Ascending aorta (tissue), 2 donors: ENCODE measurements around the gene C1orf50. TPM values are rescaled to one million over a fixed set of nuclear protein-coding genes. Genes with fewer than 3 reads are reported as not detected.
A peak's percentile ranks its signal among the peaks of the same experiment; 100 is the strongest.
"Not testable (repeated sequence)": the region's sequence is repeated elsewhere in the genome, so short reads cannot be mapped to it uniquely, and the experiment has no call there.

Experiments
- DNase-seq, 2 donors: peaks; one replicate each; pipeline ENCODE4 v3.0.0-alpha.2; 2019; ENCODE audit warnings: low spot score in 2 of 2
- H3K27ac ChIP-seq, 2 donors: fragments of 200-600 bp; sonication (generic); one replicate each; pipeline ENCODE4 v1.5.1; 2016 to 2017; ENCODE audit warnings: mild to moderate bottlenecking in 1 of 2
- H3K27me3 ChIP-seq: fragments of 200-600 bp; sonication (generic); one replicate; pipeline ENCODE4 v1.5.1; 2017
- H3K36me3 ChIP-seq, 2 donors: fragments of 200-600 bp; sonication (generic); one replicate each; pipeline ENCODE4 v1.5.1; 2016
- H3K4me1 ChIP-seq, 2 donors: fragments of 200-600 bp; sonication (generic); one replicate each; pipeline ENCODE4 v1.5.1; 2016 to 2017; ENCODE audit warnings: mild to moderate bottlenecking in 1 of 2
- H3K4me3 ChIP-seq, 2 donors: fragments of 200-600 bp; sonication (generic); one replicate each; pipeline ENCODE4 v1.5.1; 2016 to 2017; ENCODE audit warnings: mild to moderate bottlenecking in 1 of 2
- H3K9me3 ChIP-seq, 2 donors: fragments of 200-600 bp; sonication (generic); one replicate each; pipeline ENCODE4 v1.5.1; 2016
- intact Hi-C: fragments of 100-400 bp; cut with DNase I; formaldehyde crosslinking; loops from one replicate; pipeline ENCODE4 v1.15.1; 2023
- total RNA-seq: library from RNA; depleted of rRNA; stranded (reverse); fragments of >200 nt; gene quantifications from one replicate; pipeline ENCODE4 v1.1.0, GENCODE V29; 2016
- TF ChIP-seq, protein P1 (sequence below), 3 experiments: fragments of 200-600 bp in 2 of 3; fragments of 450-650 bp in 1 of 3; sonication (generic) in 2 of 3; IDR thresholded peaks; one replicate each; pipeline ENCODE4 v1.5.1; 2016 to 2019; ENCODE audit warnings: antibody characterized with exemption in 3 of 3, mild to moderate bottlenecking in 1 of 3, moderate library complexity in 1 of 3

C1orf50 gene
- total RNA-seq, result 0.64 TPM

DNA sequence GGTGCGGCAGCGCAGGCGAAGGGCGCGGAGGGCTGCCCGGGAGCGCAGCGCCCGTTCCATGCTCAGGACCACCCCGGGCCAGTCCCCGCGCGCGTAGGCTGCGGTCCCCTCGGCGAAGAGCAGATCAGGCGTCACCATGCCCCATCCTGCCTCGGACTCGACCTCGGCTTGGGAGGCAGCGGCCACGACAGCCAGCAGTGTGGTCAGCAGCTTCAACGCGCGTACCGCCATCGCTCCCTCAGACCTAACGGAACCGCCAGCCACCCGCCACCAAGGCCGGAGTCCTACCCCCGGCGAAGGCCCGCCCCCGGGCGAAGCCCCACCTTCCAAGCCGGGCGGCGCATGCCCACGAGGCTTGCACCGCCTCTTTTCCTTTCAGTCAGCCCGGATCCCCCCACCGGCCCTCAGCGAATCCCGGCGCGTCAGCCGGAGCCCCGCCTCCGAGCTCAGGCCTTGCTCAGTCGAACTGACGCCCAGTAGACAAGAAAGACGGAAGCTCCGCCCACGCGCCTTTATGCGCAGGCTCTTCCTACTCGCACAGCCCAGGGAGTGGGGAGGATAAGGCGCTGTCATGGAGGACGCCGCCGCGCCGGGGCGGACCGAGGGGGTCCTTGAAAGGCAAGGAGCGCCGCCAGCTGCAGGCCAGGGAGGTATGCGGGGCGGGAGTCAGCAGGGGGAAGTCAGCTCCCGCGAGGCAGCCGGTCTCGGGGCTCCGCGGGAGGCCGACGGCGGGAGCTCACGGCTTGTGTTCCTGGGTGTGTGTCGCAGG, at the start of gene C1orf50, which contains the start of gene P3H1:
TSS of gene C1orf50 (plus strand) at position 509 of the 769 bp plus-strand sequence. CDS start at position 572, 63 bp downstream.
TSS of gene P3H1 (minus strand) at position 288 of the 769 bp plus-strand sequence. CDS start at position 231, 57 bp downstream.
- DNase-seq, result peak; percentile 99 to 100
- Histone ChIP-seq H3K27ac (peak within 1 kb of the TSS; percentile 84 to 91), H3K9me3 (no peaks in the 10 kb centered on the region), H3K4me3 (peak within 1 kb of the TSS; percentile 86 to 88), H3K4me1 (peaks cover 0 to 19% of the 10 kb centered on the region in 2 donors), H3K36me3 (peaks cover 0 to 3% of the 10 kb centered on the region in 2 donors), H3K27me3 (no peaks in the 10 kb centered on the region)
- TF ChIP-seq, protein P1, sequence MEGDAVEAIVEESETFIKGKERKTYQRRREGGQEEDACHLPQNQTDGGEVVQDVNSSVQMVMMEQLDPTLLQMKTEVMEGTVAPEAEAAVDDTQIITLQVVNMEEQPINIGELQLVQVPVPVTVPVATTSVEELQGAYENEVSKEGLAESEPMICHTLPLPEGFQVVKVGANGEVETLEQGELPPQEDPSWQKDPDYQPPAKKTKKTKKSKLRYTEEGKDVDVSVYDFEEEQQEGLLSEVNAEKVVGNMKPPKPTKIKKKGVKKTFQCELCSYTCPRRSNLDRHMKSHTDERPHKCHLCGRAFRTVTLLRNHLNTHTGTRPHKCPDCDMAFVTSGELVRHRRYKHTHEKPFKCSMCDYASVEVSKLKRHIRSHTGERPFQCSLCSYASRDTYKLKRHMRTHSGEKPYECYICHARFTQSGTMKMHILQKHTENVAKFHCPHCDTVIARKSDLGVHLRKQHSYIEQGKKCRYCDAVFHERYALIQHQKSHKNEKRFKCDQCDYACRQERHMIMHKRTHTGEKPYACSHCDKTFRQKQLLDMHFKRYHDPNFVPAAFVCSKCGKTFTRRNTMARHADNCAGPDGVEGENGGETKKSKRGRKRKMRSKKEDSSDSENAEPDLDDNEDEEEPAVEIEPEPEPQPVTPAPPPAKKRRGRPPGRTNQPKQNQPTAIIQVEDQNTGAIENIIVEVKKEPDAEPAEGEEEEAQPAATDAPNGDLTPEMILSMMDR (IDR thresholded peaks at IDR 0.05), result no peak
- intact Hi-C loops, result loop anchor here (1.0 to 5.0 kb wide), 9 partner anchors 50 to 435 kb away; partner anchors contain the start of genes CFAP57, EBNA1BP2, ERMAP and PPCS

DNA sequence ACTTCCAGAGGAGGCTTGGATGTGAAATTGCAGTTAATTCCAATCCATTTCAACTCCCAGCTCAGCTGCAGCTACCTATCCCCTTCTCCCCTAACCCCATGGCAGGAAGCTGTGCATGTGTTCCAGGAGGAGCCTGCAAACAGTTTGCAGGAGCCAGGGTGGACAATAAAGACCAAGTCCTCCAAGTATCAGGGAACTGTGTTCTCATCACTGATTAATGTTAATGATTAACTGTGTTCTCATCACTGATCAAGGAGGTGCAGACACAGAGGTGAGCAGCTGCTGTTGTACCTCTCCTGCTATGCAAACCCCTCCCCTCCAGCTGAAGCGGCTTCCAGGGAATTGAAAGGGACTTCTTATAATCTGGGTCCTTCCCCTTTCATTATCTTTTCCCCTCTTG, 46.2 kb upstream of the C1orf50 start:
- H3K4me3 ChIP-seq, result no peak overlapping the region
- H3K4me1 ChIP-seq, result no peaks in the 10 kb centered on the region
- peaks cover 0 to 10% of the 10 kb centered on the region in 2 donors for H3K36me3 ChIP-seq
- intact Hi-C loops, result no loop called here
- no peaks in the 10 kb centered on the region for H3K27me3 ChIP-seq
- H3K9me3 ChIP-seq, result no peaks in the 10 kb centered on the region
- H3K27ac ChIP-seq, result no peak overlapping the region
- TF ChIP-seq, protein P1 (IDR thresholded peaks at IDR 0.05), result no peak
- DNase-seq, result no peak

DNA sequence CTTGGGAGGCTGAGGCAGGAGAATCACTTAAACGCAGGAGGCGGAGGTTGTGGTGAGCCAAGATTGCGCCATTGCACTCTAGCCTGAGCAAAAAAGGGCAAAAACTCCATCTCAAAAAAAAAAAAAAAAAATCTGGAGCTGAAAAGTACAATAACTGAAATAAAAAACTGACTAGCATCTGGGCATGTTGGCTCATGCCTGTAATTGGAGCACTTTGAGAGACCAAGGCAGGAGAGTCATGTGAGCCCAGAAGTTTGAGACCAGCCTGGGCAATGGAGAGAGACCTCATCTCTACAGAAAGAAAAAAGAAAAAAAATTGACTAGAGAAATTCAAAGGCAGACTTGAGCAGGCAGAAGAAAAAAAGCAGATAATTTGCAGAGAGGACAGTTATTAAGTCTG, 45.1 kb upstream of the C1orf50 start:
- TF ChIP-seq, protein P1 (IDR thresholded peaks at IDR 0.05), result no peak
- Histone ChIP-seq H3K36me3 (peaks cover 0 to 10% of the 10 kb centered on the region in 2 donors), H3K9me3 (no peaks in the 10 kb centered on the region), H3K4me3 (no peak overlapping the region), H3K4me1 (no peaks in the 10 kb centered on the region), H3K27ac (no peak overlapping the region), H3K27me3 (no peaks in the 10 kb centered on the region)
- no peak for DNase-seq
- intact Hi-C loops, result no loop called here

DNA sequence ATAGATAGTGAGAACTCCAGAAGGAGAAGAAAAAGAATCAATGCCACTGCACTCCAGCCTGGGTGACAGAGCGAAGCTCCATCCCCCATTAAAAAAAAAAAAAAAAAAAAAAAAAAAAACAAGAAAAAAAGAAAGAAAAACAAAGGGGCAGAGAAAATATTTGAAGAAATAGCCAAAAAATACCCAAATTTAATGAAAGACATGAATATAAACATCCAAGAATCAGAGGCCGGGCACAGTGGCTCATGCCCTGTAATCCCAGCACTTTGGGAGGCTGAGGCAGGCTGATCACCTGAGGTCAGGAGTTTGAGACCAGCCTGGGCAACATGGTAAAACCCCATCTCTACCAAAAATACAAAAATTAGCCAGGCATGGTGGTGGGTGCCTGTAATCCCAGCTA, 44.6 kb upstream of the C1orf50 start:
- H3K9me3 ChIP-seq, H3K4me1 ChIP-seq, H3K27me3 ChIP-seq, H3K4me3 ChIP-seq, intact Hi-C loops, H3K36me3 ChIP-seq, H3K27ac ChIP-seq, DNase-seq: not testable (repeated sequence)

DNA sequence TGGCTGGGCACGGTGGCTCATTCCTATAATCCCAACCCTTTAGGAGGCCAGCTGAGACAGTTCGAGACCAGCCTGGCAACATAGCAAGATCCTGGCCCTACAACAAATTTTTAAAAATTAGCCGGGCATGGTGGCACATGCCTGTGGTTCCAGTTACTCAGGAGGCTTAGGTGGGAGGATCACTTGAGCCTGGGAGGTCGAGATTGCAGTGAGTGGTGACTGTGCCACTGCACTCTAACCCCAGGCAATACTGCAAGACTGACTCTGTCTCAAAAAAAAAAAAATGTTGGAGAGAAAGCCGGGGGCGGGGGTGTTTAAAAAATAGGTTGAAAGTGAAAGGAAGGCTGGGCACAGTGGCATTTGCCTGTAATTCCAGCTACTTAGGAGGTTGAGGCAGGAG, 43.5 kb upstream of the C1orf50 start:
- intact Hi-C loops, result no loop called here
- Histone ChIP-seq H3K4me3 (no peak overlapping the region), H3K4me1 (no peaks in the 10 kb centered on the region), H3K27me3 (no peaks in the 10 kb centered on the region), H3K9me3 (no peaks in the 10 kb centered on the region), H3K36me3 (peaks cover 0 to 3% of the 10 kb centered on the region in 2 donors), H3K27ac (no peak overlapping the region)
- TF ChIP-seq, protein P1 (IDR thresholded peaks at IDR 0.05), result no peak
- no peak for DNase-seq

DNA sequence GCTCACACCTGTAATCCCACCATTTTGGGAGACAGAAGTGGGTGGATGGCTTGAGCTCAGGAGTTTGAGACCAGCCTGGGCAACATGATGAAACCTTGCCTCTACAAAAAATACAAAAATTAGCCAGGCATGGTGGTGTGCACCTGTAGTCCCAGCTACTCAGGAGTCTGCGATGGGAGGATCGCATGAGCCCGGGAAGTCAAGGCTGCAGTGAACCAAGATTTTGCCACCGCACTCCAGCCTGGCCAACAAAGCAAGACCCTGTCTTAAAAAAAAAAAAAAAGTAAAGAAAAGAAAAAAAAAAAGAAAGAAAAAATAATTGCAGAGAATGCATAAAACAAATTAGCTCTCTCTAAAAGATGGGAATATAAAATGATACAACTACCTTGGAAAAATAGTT, 41.2 kb upstream of the C1orf50 start:
- DNase-seq, H3K27me3 ChIP-seq, H3K36me3 ChIP-seq, H3K27ac ChIP-seq, intact Hi-C loops, H3K4me3 ChIP-seq, H3K9me3 ChIP-seq, H3K4me1 ChIP-seq: not testable (repeated sequence)
